ENCODE measurements around the gene KRTAP10-10. TPM values are rescaled to one million over a fixed set of nuclear protein-coding genes. Genes with fewer than 3 reads are reported as not detected.
"Not testable (repeated sequence)": the region's sequence is repeated elsewhere in the genome, so short reads cannot be mapped to it uniquely, and the experiment has no call there.

KRTAP10-10 gene, protein sequence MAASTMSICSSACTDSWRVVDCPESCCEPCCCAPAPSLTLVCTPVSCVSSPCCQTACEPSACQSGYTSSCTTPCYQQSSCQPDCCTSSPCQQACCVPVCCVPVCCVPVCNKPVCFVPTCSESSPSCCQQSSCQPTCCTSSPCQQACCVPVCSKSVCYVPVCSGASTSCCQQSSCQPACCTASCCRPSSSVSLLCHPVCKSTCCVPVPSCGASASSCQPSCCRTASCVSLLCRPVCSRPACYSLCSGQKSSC
- total RNA-seq = not detected
- not detected for polyA plus RNA-seq
- long read RNA-seq, donor 1 = 0 reads
- long read RNA-seq, donor 2 = 0 reads

DNA sequence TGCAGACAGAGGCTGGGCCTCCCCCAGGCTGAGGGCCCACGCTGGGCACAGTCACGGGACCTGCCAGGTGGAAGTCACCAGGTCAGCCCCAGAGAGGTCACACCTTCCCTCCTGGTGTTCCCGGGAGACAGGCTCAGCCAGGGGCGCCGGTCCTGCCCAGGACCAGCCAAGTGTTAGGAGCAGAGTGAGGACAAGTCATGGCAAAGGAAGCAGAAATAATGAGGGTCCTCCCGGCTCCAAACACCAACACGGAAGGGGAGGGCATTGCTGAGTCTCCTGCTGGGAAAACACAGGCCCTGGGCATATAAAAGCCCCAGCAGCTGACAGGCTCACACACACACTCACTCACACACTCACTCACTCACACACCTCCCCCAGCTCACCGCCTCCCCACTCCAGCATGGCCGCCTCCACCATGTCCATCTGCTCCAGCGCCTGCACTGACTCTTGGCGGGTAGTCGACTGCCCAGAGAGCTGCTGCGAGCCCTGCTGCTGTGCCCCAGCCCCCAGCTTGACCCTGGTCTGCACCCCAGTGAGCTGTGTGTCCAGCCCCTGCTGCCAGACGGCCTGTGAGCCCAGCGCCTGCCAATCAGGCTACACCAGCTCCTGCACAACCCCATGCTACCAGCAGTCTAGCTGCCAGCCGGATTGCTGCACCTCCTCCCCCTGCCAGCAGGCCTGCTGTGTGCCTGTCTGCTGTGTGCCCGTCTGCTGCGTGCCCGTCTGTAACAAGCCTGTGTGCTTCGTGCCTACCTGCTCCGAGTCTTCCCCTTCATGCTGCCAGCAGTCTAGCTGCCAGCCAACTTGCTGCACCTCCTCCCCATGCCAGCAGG, at the start of gene KRTAP10-10:
TSS of gene KRTAP10-10 (plus strand) at position 339 of the 833 bp plus-strand sequence. CDS start at position 401, 62 bp downstream.
- TF ChIP-seq, protein P1, sequence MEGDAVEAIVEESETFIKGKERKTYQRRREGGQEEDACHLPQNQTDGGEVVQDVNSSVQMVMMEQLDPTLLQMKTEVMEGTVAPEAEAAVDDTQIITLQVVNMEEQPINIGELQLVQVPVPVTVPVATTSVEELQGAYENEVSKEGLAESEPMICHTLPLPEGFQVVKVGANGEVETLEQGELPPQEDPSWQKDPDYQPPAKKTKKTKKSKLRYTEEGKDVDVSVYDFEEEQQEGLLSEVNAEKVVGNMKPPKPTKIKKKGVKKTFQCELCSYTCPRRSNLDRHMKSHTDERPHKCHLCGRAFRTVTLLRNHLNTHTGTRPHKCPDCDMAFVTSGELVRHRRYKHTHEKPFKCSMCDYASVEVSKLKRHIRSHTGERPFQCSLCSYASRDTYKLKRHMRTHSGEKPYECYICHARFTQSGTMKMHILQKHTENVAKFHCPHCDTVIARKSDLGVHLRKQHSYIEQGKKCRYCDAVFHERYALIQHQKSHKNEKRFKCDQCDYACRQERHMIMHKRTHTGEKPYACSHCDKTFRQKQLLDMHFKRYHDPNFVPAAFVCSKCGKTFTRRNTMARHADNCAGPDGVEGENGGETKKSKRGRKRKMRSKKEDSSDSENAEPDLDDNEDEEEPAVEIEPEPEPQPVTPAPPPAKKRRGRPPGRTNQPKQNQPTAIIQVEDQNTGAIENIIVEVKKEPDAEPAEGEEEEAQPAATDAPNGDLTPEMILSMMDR (IDR thresholded peaks at IDR 0.05) = no peak
- peaks cover 0 to 33% (median 14%) of the 10 kb centered on the region in 3 donors for H3K27me3 ChIP-seq (ENCODE audit: insufficient read depth in 3 of 3, low read length in 2 of 3)
- no peak within 1 kb of the TSS for H3K27ac ChIP-seq
- H3K9me3 ChIP-seq = peaks cover 2% of the 10 kb centered on the region
- H3K4me3 ChIP-seq = no peak within 1 kb of the TSS
- DNase-seq (no peak), ATAC-seq (no peak)
- no peaks in the 10 kb centered on the region for H3K36me3 ChIP-seq (ENCODE audit: insufficient read depth in 1 of 2, low read depth in 1 of 2)
- 24 to 38% (median 25%) methylated on average over 14 to 21 of the region's 21 CpGs for WGBS, 3 donors
- no peaks in the 10 kb centered on the region for H3K4me1 ChIP-seq
- intact Hi-C loops (cut with DNase I) = no loop called here

- no peak overlapping the region for H3K27ac ChIP-seq
- H3K27me3 ChIP-seq (ENCODE audit: insufficient read depth in 3 of 3, low read length in 2 of 3) = peaks cover 3 to 43% (median 14%) of the 10 kb centered on the region in 3 donors
- TF ChIP-seq, protein P1 (IDR thresholded peaks at IDR 0.05) = no peak
- intact Hi-C loops (cut with DNase I) = no loop called here
- WGBS, 3 donors = 94 to 95% (median 94%) methylated on average over 2 of the region's 2 CpGs
- DNase-seq (no peak), ATAC-seq (no peak)
- H3K4me3 ChIP-seq = no peak overlapping the region
- no peaks in the 10 kb centered on the region for H3K4me1 ChIP-seq
- H3K36me3 ChIP-seq (ENCODE audit: insufficient read depth in 1 of 2, low read depth in 1 of 2) = no peaks in the 10 kb centered on the region
- no peaks in the 10 kb centered on the region for H3K9me3 ChIP-seq
Measured at GRCh38 chr21:44589094-44589493, 48.1 kb upstream of the KRTAP10-10 start.

DNA sequence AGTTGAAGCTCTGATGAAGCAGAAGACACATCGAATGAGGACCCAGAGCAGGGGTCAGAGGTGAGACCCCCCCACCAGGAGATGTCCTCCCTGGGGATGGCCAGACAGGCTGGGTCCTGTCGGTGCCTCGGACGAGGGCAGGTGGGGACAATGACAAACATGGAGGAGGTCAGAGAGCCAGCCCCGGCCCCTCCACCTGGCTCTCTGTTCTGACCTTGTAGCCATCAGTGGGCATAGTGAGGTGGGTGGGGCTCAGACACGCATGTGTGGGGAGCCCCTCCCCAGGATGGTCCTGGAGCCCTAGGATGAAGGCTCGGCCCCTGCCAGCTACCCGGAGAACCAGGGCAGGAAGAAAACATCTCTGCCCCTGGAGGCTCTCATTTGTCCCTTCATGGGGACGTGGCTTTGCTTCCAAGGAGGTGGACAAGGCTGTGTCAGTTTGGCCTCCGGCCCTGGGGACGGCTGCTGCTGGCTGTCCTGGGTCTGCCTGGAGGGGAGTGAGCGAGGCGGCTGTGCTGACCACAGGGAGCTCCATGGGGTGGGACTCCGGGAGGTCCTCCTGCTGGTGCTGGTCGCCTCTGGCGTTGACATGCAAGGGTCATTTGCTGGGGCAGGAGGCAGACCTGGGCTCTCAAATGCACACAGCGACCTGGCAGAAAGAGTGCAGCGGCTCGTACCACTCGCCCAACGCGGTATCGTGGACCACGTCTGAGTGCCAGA, 47.4 kb upstream of the KRTAP10-10 start:
- intact Hi-C loops (cut with DNase I) = no loop called here
- no peak overlapping the region for H3K4me3 ChIP-seq
- H3K27me3 ChIP-seq (ENCODE audit: insufficient read depth in 3 of 3, low read length in 2 of 3) = peaks cover 0 to 41% (median 16%) of the 10 kb centered on the region in 3 donors
- H3K9me3 ChIP-seq = no peaks in the 10 kb centered on the region
- DNase-seq (no peak), ATAC-seq (no peak)
- WGBS, 3 donors = 57 to 66% (median 60%) methylated on average over 22 to 24 of the region's 24 CpGs
- H3K27ac ChIP-seq = no peak overlapping the region
- H3K4me1 ChIP-seq = no peaks in the 10 kb centered on the region
- TF ChIP-seq, protein P1 (IDR thresholded peaks at IDR 0.05) = no peak
- no peaks in the 10 kb centered on the region for H3K36me3 ChIP-seq (ENCODE audit: insufficient read depth in 1 of 2, low read depth in 1 of 2)

GRCh38 chr21:44590311-44590721, 46.8 kb upstream of the KRTAP10-10 start:
- H3K27ac ChIP-seq = no peak overlapping the region
- TF ChIP-seq, protein P1 (IDR thresholded peaks at IDR 0.05) = no peak
- no peaks in the 10 kb centered on the region for H3K36me3 ChIP-seq (ENCODE audit: insufficient read depth in 1 of 2, low read depth in 1 of 2)
- 72 to 82% (median 75%) methylated on average over 9 to 10 of the region's 10 CpGs for WGBS, 3 donors
- peaks cover 0 to 42% (median 15%) of the 10 kb centered on the region in 3 donors for H3K27me3 ChIP-seq (ENCODE audit: insufficient read depth in 3 of 3, low read length in 2 of 3)
- no peaks in the 10 kb centered on the region for H3K4me1 ChIP-seq
- no peaks in the 10 kb centered on the region for H3K9me3 ChIP-seq
- no peak overlapping the region for H3K4me3 ChIP-seq
- ATAC-seq (no peak), DNase-seq (no peak)
- intact Hi-C loops (cut with DNase I) = no loop called here

GRCh38 chr21:44590897-44591800, 46.0 kb upstream of the KRTAP10-10 start:
- H3K36me3 ChIP-seq (ENCODE audit: insufficient read depth in 1 of 2, low read depth in 1 of 2); ATAC-seq; DNase-seq; intact Hi-C loops (cut with DNase I); H3K27ac ChIP-seq; H3K4me1 ChIP-seq; H3K4me3 ChIP-seq; H3K9me3 ChIP-seq: not testable (repeated sequence)
- 26 to 32% (median 27%) methylated on average over 9 to 18 of the region's 19 CpGs for WGBS, 3 donors
- peaks cover 0 to 38% (median 11%) of the 10 kb centered on the region in 3 donors for H3K27me3 ChIP-seq (ENCODE audit: insufficient read depth in 3 of 3, low read length in 2 of 3)

DNA sequence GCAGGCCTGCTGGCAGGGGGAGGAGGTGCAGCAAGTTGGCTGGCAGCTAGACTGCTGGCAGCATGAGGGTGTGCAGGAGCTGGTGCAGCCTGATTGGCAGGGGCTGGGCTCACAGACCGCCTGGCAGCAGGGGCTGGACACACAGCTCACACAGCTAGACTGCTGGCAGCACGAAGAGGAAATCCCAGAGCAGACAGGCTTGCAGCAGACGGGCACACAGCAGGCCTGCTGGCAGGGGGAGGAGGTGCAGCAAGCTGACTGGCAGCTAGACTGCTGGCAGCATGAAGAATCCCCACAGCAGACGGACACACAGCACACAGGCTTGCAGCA, 45.4 kb upstream of the KRTAP10-10 start:
- H3K36me3 ChIP-seq (ENCODE audit: insufficient read depth in 1 of 2, low read depth in 1 of 2); ATAC-seq; H3K4me3 ChIP-seq; H3K4me1 ChIP-seq; intact Hi-C loops (cut with DNase I); DNase-seq; H3K9me3 ChIP-seq; H3K27ac ChIP-seq: not testable (repeated sequence)
- WGBS, 3 donors = 8 to 20% (median 14%) methylated on average over 1 to 4 of the region's 4 CpGs
- peaks cover 0 to 38% (median 11%) of the 10 kb centered on the region in 3 donors for H3K27me3 ChIP-seq (ENCODE audit: insufficient read depth in 3 of 3, low read length in 2 of 3)
